Neural progenitor cell (in vitro differentiated cells): ENCODE measurements around the gene FAM107A. TPM values are rescaled to one million over a fixed set of nuclear protein-coding genes. Genes with fewer than 3 reads are reported as not detected.
A peak's percentile ranks its signal among the peaks of the same experiment; 100 is the strongest.

Experiments used
- DNase-seq: peaks from one replicate; pipeline ENCODE4 v3.0.0-alpha.2; 2016; ENCODE audit warnings: low spot score
- H2AFZ ChIP-seq: fragments of 200-600 bp; sonication (generic); replicated peaks from 2 replicates; pipeline ENCODE4 v1.6.1; 2016; ENCODE audit warnings: antibody characterized with exemption
- H3F3A ChIP-seq: fragments of 200-600 bp; sonication (generic); 2 replicates; pipeline ENCODE4 v1.6.1; 2016; ENCODE audit warnings: antibody characterized with exemption, low read depth
- H3K27ac ChIP-seq: fragments of 200-600 bp; sonication (generic); 2 replicates; pipeline ENCODE4 v1.5.1; 2016; ENCODE audit warnings: mild to moderate bottlenecking
- H3K27me3 ChIP-seq: fragments of 200-600 bp; sonication (generic); 2 replicates; pipeline ENCODE4 v1.6.1; 2016; ENCODE audit warnings: mild to moderate bottlenecking, moderate library complexity
- H3K36me3 ChIP-seq: fragments of 200-600 bp; sonication (generic); 2 replicates; pipeline ENCODE4 v1.5.1; 2016
- H3K4me1 ChIP-seq: fragments of 200-600 bp; sonication (generic); 2 replicates; pipeline ENCODE4 v1.6.1; 2016; ENCODE audit warnings: mixed run types
- H3K4me2 ChIP-seq: fragments of 200-600 bp; sonication (generic); 2 replicates; pipeline ENCODE4 v1.6.1; 2016
- H3K4me3 ChIP-seq: fragments of 200-600 bp; sonication (generic); 2 replicates; pipeline ENCODE4 v1.5.1; 2016
- H3K79me2 ChIP-seq: fragments of 200-600 bp; sonication (generic); 2 replicates; pipeline ENCODE4 v1.6.1; 2016; ENCODE audit warnings: low read depth
- H3K9ac ChIP-seq: fragments of 200-600 bp; sonication (generic); 2 replicates; pipeline ENCODE4 v1.6.1; 2016
- H3K9me3 ChIP-seq: fragments of 200-600 bp; sonication (generic); 2 replicates; pipeline ENCODE4 v1.5.1; 2016; ENCODE audit warnings: low read depth
- H4K20me1 ChIP-seq: fragments of 200-600 bp; sonication (generic); 2 replicates; pipeline ENCODE4 v1.6.1; 2016; ENCODE audit warnings: low read depth
- H3K27ac Mint-ChIP-seq: 3 replicates; pipeline ENCODE4 v1.8.0; 2021; ENCODE audit warnings: mixed read lengths
- H3K27me3 Mint-ChIP-seq: 2 replicates; pipeline ENCODE4 v1.8.0; 2022; ENCODE audit warnings: low read depth, mild to moderate bottlenecking, inconsistent platforms, moderate library complexity, mixed read lengths; ENCODE audit not compliant: insufficient read depth
- H3K36me3 Mint-ChIP-seq: 3 replicates; pipeline ENCODE4 v1.8.0; 2021; ENCODE audit warnings: mixed read lengths
- H3K4me1 Mint-ChIP-seq: 3 replicates; pipeline ENCODE4 v1.8.0; 2021; ENCODE audit warnings: mixed read lengths
- H3K4me3 Mint-ChIP-seq: 3 replicates; pipeline ENCODE4 v1.8.0; 2021; ENCODE audit warnings: mild to moderate bottlenecking, moderate library complexity, mixed read lengths
- H3K9me3 Mint-ChIP-seq: 3 replicates; pipeline ENCODE4 v1.8.0; 2020; ENCODE audit warnings: mixed read lengths
- CTCF ChIP-seq: fragments of 200-600 bp; sonication (generic); IDR thresholded peaks from 2 replicates; pipeline ENCODE4 v1.5.1; 2017; ENCODE audit warnings: antibody characterized with exemption, mild to moderate bottlenecking
- EZH2 ChIP-seq: fragments of 200-600 bp; sonication (generic); IDR thresholded peaks from 2 replicates; pipeline ENCODE4 v1.6.1; 2017; ENCODE audit warnings: antibody characterized with exemption, mild to moderate bottlenecking, moderate library complexity
- EZH2phosphoT487 ChIP-seq: fragments of 200-600 bp; sonication (generic); IDR thresholded peaks from 2 replicates; pipeline ENCODE4 v1.6.1; 2017; ENCODE audit warnings: antibody characterized with exemption
- total RNA-seq: library from RNA; depleted of rRNA; stranded (reverse); fragments of >200 nt; gene quantifications from 2 replicates; pipeline ENCODE4 v1.2.3, GENCODE V29; 2015; ENCODE audit warnings: low replicate concordance

The FAM107A gene
- total RNA-seq, 1 donor from 2014 or later: 0.11 TPM

DNA sequence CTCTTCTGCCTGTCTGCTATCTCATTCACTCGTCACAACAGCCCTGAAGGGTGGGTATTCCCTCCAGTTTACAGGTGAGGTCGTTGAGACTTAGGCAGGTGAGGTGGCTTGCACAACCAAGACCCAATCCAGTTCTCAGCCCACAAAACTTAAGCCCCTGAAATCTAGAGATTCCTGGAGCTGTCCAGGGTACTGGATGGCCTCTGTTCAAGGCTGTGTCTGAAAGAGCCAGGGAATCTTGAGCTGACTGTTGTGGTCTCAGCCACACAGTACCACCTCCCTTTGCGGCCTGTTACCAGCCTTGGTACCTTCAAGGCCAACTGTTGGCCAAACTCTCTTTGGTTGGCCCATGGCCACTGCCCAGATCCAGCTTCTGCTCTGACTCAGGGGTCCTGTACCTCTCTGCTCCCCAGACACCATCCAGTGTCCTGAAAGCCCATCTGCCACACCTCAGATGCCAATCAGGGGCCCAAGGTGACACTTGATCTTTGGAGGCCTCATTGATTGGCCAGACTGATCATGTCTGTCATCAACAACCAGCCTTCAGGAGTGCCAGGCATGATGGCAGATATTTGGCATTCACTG lies 10.9 kb upstream of the FAM107A start:
- H2AFZ ChIP-seq: no peak overlapping the region
- Mint-ChIP-seq H3K4me1 (peaks cover 50% of the 10 kb centered on the region), H3K27ac (no peak overlapping the region), H3K4me3 (peak overlapping the region; percentile 69), H3K27me3 (peaks cover 27% of the 10 kb centered on the region), H3K36me3 (no peaks in the 10 kb centered on the region), H3K9me3 (peaks cover 3% of the 10 kb centered on the region)
- H3K79me2 ChIP-seq: no peaks in the 10 kb centered on the region
- H3K4me2 ChIP-seq: no peak overlapping the region
- H3K4me3 ChIP-seq: no peak overlapping the region
- no peaks in the 10 kb centered on the region for H4K20me1 ChIP-seq
- H3F3A ChIP-seq: peaks cover 19% of the 10 kb centered on the region
- H3K27ac ChIP-seq: no peak overlapping the region
- no peaks in the 10 kb centered on the region for H3K36me3 ChIP-seq
- H3K9me3 ChIP-seq: no peaks in the 10 kb centered on the region
- H3K9ac ChIP-seq: no peak overlapping the region
- H3K4me1 ChIP-seq: peaks cover 30% of the 10 kb centered on the region
- peaks cover 54% of the 10 kb centered on the region for H3K27me3 ChIP-seq
- DNase-seq: peak; percentile 82
- TF ChIP-seq EZH2: no peak
- no peak for TF ChIP-seq EZH2phosphoT487
- no peak for TF ChIP-seq CTCF

DNA sequence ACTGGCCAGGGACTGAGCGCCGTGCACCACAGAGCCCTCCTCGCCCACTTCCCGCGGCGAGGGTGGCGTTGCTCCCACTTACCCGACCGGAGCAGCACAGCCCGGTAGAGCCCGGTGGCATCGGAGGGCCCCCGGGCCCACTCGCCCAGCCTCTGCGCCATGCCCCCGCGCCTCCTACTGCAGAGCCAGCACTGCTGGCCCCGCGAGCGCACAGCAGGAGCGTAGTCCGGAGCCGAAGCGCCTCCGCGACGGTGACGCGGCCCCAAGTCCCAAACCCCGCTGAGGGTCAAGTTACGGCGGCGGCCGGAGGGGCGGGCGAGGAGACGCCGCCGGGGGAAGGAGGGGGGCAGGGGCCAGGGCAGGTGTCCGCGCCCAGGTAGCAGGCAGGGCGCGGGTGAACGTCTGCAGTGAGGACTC lies 9.6 kb upstream of the FAM107A start:
- H3K4me2 ChIP-seq: peak overlapping the region; percentile 83
- H3K79me2 ChIP-seq: no peaks in the 10 kb centered on the region
- Mint-ChIP-seq H3K27ac (no peak overlapping the region), H3K4me3 (no peak overlapping the region), H3K4me1 (peaks cover 61% of the 10 kb centered on the region), H3K36me3 (no peaks in the 10 kb centered on the region), H3K27me3 (peaks cover 29% of the 10 kb centered on the region), H3K9me3 (peaks cover 3% of the 10 kb centered on the region)
- H3F3A ChIP-seq: peaks cover 28% of the 10 kb centered on the region
- no peak overlapping the region for H3K27ac ChIP-seq
- no peaks in the 10 kb centered on the region for H4K20me1 ChIP-seq
- peak; percentile 59 for DNase-seq
- peak; percentile 53 for TF ChIP-seq EZH2
- no peak for TF ChIP-seq CTCF
- TF ChIP-seq EZH2phosphoT487: peak; percentile 31
- no peaks in the 10 kb centered on the region for H3K36me3 ChIP-seq
- peak overlapping the region; percentile 32 for H3K4me3 ChIP-seq
- H2AFZ ChIP-seq: no peak overlapping the region
- H3K9me3 ChIP-seq: no peaks in the 10 kb centered on the region
- H3K4me1 ChIP-seq: peaks cover 43% of the 10 kb centered on the region
- H3K9ac ChIP-seq: no peak overlapping the region
- H3K27me3 ChIP-seq: peaks cover 54% of the 10 kb centered on the region

DNA sequence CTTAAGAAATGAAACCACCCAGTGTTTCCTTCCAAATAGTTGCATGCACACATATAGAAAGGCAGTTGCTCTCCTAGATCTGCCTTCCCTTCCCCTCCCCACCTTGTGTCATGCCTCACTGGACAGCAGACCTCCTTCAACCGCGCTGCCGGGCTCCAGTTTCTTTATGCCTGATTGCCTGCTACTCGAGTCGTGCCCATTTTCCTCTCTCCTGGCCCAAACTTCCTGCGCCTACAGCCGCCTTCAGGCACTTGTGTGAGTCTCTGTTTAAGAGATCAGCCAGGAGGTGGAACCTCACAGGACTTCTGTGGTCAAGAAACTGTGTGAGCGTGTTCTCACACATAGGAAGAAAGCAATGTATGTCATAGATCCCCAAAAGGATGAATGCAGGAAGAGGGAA lies 8.8 kb upstream of the FAM107A start:
- Histone ChIP-seq H2AFZ (no peak overlapping the region), H4K20me1 (no peaks in the 10 kb centered on the region), H3K4me2 (peak overlapping the region; percentile 83), H3F3A (peaks cover 36% of the 10 kb centered on the region), H3K4me1 (peaks cover 46% of the 10 kb centered on the region), H3K4me3 (peak overlapping the region; percentile 32), H3K79me2 (no peaks in the 10 kb centered on the region), H3K9ac (no peak overlapping the region), H3K9me3 (no peaks in the 10 kb centered on the region), H3K27me3 (peaks cover 54% of the 10 kb centered on the region), H3K36me3 (no peaks in the 10 kb centered on the region), H3K27ac (no peak overlapping the region)
- TF ChIP-seq EZH2 (peak; percentile 33), EZH2phosphoT487 (peak; percentile 21), CTCF (no peak)
- Mint-ChIP-seq H3K27ac (peak overlapping the region; percentile 14), H3K36me3 (no peaks in the 10 kb centered on the region), H3K9me3 (peaks cover 3% of the 10 kb centered on the region), H3K27me3 (peaks cover 33% of the 10 kb centered on the region), H3K4me3 (peak overlapping the region; percentile 65), H3K4me1 (peaks cover 63% of the 10 kb centered on the region)
- DNase-seq: peak; percentile 52
